B cell (primary cell): Measurements from ENCODE around the gene CAMK1D. TPM values are rescaled to one million over a fixed set of nuclear protein-coding genes. Genes with fewer than 3 reads are reported as not detected.
"Not testable (repeated sequence)": the region's sequence is repeated elsewhere in the genome, so short reads cannot be mapped to it uniquely, and the experiment has no call there.

Experiments used
- ATAC-seq: fragments of 200-7000 bp; cut with Tn5 transposase; one replicate; pipeline ENCODE4 v1.10.0; 2021; ENCODE audit warnings: low read depth, mild to moderate bottlenecking, moderate number of reproducible peaks, moderate library complexity
- CTCF ChIA-PET: fragments of 350-600 bp; sonication (Branson Sonifier 250); formaldehyde crosslinking; loops from one replicate; lab custom pipeline; 2021; ENCODE audit warnings: antibody characterized with exemption, inconsistent platforms; lab: Charles Lee
- POLR2A ChIA-PET: fragments of 350-600 bp; sonication (Branson Sonifier 250); formaldehyde crosslinking; loops from one replicate; lab custom pipeline; 2021; ENCODE audit warnings: antibody characterized with exemption; lab: Charles Lee
- DNase-seq: peaks from one replicate; pipeline ENCODE4 v3.0.0; 2013
- H2AFZ ChIP-seq: 2 replicates; pipeline ENCODE4 v1.6.1; 2012; ENCODE audit warnings: mild to moderate bottlenecking, low read depth, low read length; ENCODE audit not compliant: insufficient read depth, poor library complexity, severe bottlenecking
- H3K27ac ChIP-seq, 2 donors: 1 replicate in 1 of 2; 2 replicates in 1 of 2; pipeline ENCODE4 v1.5.1; 2012 to 2013; ENCODE audit warnings: low read length in 2 of 2, mild to moderate bottlenecking in 2 of 2, moderate library complexity in 1 of 2
- H3K27me3 ChIP-seq, 4 experiments: fragments of 200-600 bp in 1 of 4; sonication (generic) in 1 of 4; replicated peaks in 1 of 4; 1 replicate in 2 of 4; 2 replicates in 2 of 4; pipeline versions ENCODE4 v1.6.1 to v1.7.0; 2013 to 2016; ENCODE audit warnings: low read length in 3 of 4, mild to moderate bottlenecking in 2 of 4, mixed read lengths in 1 of 4, moderate library complexity in 1 of 4; ENCODE audit not compliant: insufficient read depth in 4 of 4, control insufficient read depth in 3 of 4; ENCODE audit errors: control extremely low read depth in 1 of 4
- H3K36me3 ChIP-seq, 2 experiments: replicated peaks in 1 of 2; 1 replicate in 1 of 2; 2 replicates in 1 of 2; pipeline versions ENCODE4 v1.6.1 to v1.7.1; 2013; ENCODE audit warnings: low read length in 1 of 2; ENCODE audit not compliant: insufficient read depth in 2 of 2, control insufficient read depth in 1 of 2; ENCODE audit errors: control extremely low read depth in 1 of 2, extremely low read depth in 1 of 2
- H3K4me1 ChIP-seq, 2 donors: fragments of 200-600 bp in 1 of 2; sonication (generic) in 1 of 2; 1 replicate in 1 of 2; 2 replicates in 1 of 2; pipeline versions ENCODE4 v1.5.1 to v1.6.1; 2013 to 2017; ENCODE audit warnings: low read length in 2 of 2; ENCODE audit not compliant: control insufficient read depth in 2 of 2, insufficient read depth in 2 of 2
- H3K4me2 ChIP-seq: replicated peaks from 2 replicates; pipeline ENCODE3; 2012; ENCODE audit warnings: mild to moderate bottlenecking, low read depth, low read length; ENCODE audit not compliant: poor library complexity, severe bottlenecking
- H3K4me3 ChIP-seq, 5 experiments: fragments of 200-600 bp in 1 of 5; sonication (generic) in 1 of 5; 1 replicate in 3 of 5; 2 replicates in 2 of 5; pipeline versions ENCODE4 v1.5.1 to v1.7.0; 2011 to 2016; ENCODE audit warnings: low read length in 4 of 5, mild to moderate bottlenecking in 4 of 5, low read depth in 2 of 5, control low read depth in 1 of 5, moderate library complexity in 1 of 5; ENCODE audit not compliant: insufficient read depth in 1 of 5; ENCODE audit errors: control extremely low read depth in 1 of 5, extremely low read depth in 1 of 5
- H3K79me2 ChIP-seq: fragments of 200-600 bp; sonication (generic); one replicate; pipeline ENCODE4 v1.6.0; 2016; ENCODE audit warnings: low read length; ENCODE audit not compliant: control insufficient read depth, insufficient read depth
- H3K9ac ChIP-seq: fragments of 200-600 bp; sonication (generic); 2 replicates; pipeline ENCODE4 v1.6.1; 2017; ENCODE audit warnings: mild to moderate bottlenecking, low read length, moderate library complexity
- H3K9me3 ChIP-seq, 3 donors: one replicate each; pipeline versions ENCODE4 v1.6.1 to v1.7.1; 2013; ENCODE audit warnings: low read length in 2 of 3; ENCODE audit not compliant: control insufficient read depth in 2 of 3, insufficient read depth in 1 of 3; ENCODE audit errors: control extremely low read depth in 1 of 3
- H4K20me1 ChIP-seq: 2 replicates; pipeline ENCODE4 v1.6.0; 2012; ENCODE audit warnings: mild to moderate bottlenecking, low read length; ENCODE audit not compliant: insufficient read depth, control insufficient read depth, poor library complexity, severe bottlenecking
- H3K27ac Mint-ChIP-seq: one replicate; pipeline ENCODE4 v1.8.0; 2021; ENCODE audit warnings: mixed read lengths
- H3K27me3 Mint-ChIP-seq: one replicate; pipeline ENCODE4 v1.8.0; 2021; ENCODE audit warnings: mixed read lengths
- H3K4me1 Mint-ChIP-seq: one replicate; pipeline ENCODE4 v1.8.0; 2021; ENCODE audit warnings: mixed read lengths
- H3K4me3 Mint-ChIP-seq: one replicate; pipeline ENCODE4 v1.8.0; 2021; ENCODE audit warnings: mixed read lengths
- H3K9me3 Mint-ChIP-seq: one replicate; pipeline ENCODE4 v1.8.0; 2022; ENCODE audit warnings: mixed read lengths; ENCODE audit not compliant: insufficient read depth
- CTCF ChIP-seq: fragments of 200-600 bp; IDR thresholded peaks from one replicate; pipeline ENCODE4 v1.8.0; 2022; ENCODE audit warnings: antibody characterized with exemption, mild to moderate bottlenecking
- EZH2 ChIP-seq: IDR thresholded peaks from 2 replicates; pipeline ENCODE4 v1.6.1; 2012; ENCODE audit warnings: borderline replicate concordance, low read depth, mild to moderate bottlenecking, moderate library complexity, low read length; ENCODE audit not compliant: insufficient read depth, poor library complexity, severe bottlenecking
- WGBS: methylation state at CpG from one replicate; pipeline ENCODE4 v1.1.5; 2013; ENCODE audit warnings: missing lambda C conversion rate; ENCODE audit not compliant: insufficient coverage; 5-methylcytosine and 5-hydroxymethylcytosine counted together
- intact Hi-C: fragments of 100-400 bp; cut with micrococcal nuclease; formaldehyde crosslinking; loops from one replicate; pipeline ENCODE4 v1.10.0; 2022
- polyA plus RNA-seq: library from polyadenylated mRNA; depleted of rRNA; stranded (reverse); fragments of >200 nt; gene quantifications from 2 replicates; pipeline ENCODE4 v1.2.3, GENCODE V29; 2012
- total RNA-seq, 2 donors: library from RNA; stranded (reverse); fragments of 120-200 nt in 1 of 2; gene quantifications; 1 replicate in 1 of 2; 2 replicates in 1 of 2; pipeline versions ENCODE4 v1.2.3 to v1.2.4, GENCODE V29; 2013 to 2022

CAMK1D gene
- total and polyA plus RNA-seq, 2 donors (not counting 1 experiment from before 2014, with no cell fraction given): 34.1 to 69.7 TPM

GRCh38 chr10:12308736-12309375, 40.5 kb upstream of the CAMK1D start:
- H3K27me3 Mint-ChIP-seq: peaks cover 3% of the 10 kb centered on the region
- CTCF ChIA-PET: interaction anchor here (0.6 kb wide), 1 partner anchor 10 kb away, joined by 5 read pairs; no protein-coding TSS in a partner anchor

GRCh38 chr10:12309783-12310182, 39.6 kb upstream of the CAMK1D start:
- intact Hi-C loops: not testable (repeated sequence)

More at GRCh38 chr10:12308736-12309375, 40.5 kb upstream of the CAMK1D start:
- Histone ChIP-seq H3K79me2 (no peaks in the 10 kb centered on the region), H2AFZ (no peak overlapping the region), H3K4me2 (no peak overlapping the region), H4K20me1 (no peaks in the 10 kb centered on the region), H3K4me3 (no peak overlapping the region), H3K36me3 (no peaks in the 10 kb centered on the region), H3K9ac (no peak overlapping the region), H3K27ac (no peak overlapping the region), H3K9me3 (peaks cover 0 to 11% (median 0%) of the 10 kb centered on the region in 3 donors), H3K4me1 (no peaks in the 10 kb centered on the region), H3K27me3 (no peaks in the 10 kb centered on the region)
- ATAC-seq (no peak), DNase-seq (no peak)
- POLR2A ChIA-PET: no interaction called here
- no peak overlapping the region for H3K4me3 Mint-ChIP-seq
- 100% methylated on average over 1 of the region's 8 CpGs for WGBS
- no peak overlapping the region for H3K27ac Mint-ChIP-seq
- peaks cover 2% of the 10 kb centered on the region for H3K4me1 Mint-ChIP-seq
- TF ChIP-seq CTCF (no peak), EZH2 (no peak)
- H3K9me3 Mint-ChIP-seq: no peaks in the 10 kb centered on the region
- intact Hi-C loops: no loop called here

More at GRCh38 chr10:12309783-12310182, 39.6 kb upstream of the CAMK1D start:
- H3K4me1 ChIP-seq, H3K4me3 Mint-ChIP-seq, H3K27ac Mint-ChIP-seq, DNase-seq, H3K4me2 ChIP-seq, H3K4me1 Mint-ChIP-seq, H3K9me3 Mint-ChIP-seq, H3K27me3 ChIP-seq, H2AFZ ChIP-seq, ATAC-seq, POLR2A ChIA-PET, H3K79me2 ChIP-seq, H4K20me1 ChIP-seq, H3K27ac ChIP-seq, H3K9ac ChIP-seq, H3K4me3 ChIP-seq, H3K36me3 ChIP-seq, H3K27me3 Mint-ChIP-seq, H3K9me3 ChIP-seq: not testable (repeated sequence)
- CTCF ChIA-PET: interaction anchor here (0.6 kb wide), 1 partner anchor 8 kb away, joined by 3 read pairs; no protein-coding TSS in a partner anchor
- 90% methylated on average over 2 of the region's 5 CpGs for WGBS
